HepG2 (cell line): ENCODE data around the gene CLCN1. TPM values are rescaled to one million over a fixed set of nuclear protein-coding genes. Genes with fewer than 3 reads are reported as not detected.

ENCODE experiments used
- ARNTL ChIP-seq: sonication (generic); formaldehyde crosslinking; IDR thresholded peaks from 2 replicates; pipeline ENCODE4 v1.4.0; 2020; ENCODE audit warnings: mild to moderate bottlenecking, missing genetic modification reagents
- ATF5 ChIP-seq: sonication (generic); formaldehyde crosslinking; IDR thresholded peaks from 2 replicates; pipeline ENCODE4 v1.4.0; 2020; ENCODE audit warnings: mild to moderate bottlenecking, low read depth, missing genetic modification reagents
- FOXO1 ChIP-seq: sonication (generic); formaldehyde crosslinking; IDR thresholded peaks from 2 replicates; pipeline ENCODE4 v1.4.0; 2020; ENCODE audit warnings: missing genetic modification reagents
- FOXP4 ChIP-seq: sonication (generic); formaldehyde crosslinking; IDR thresholded peaks from 2 replicates; pipeline ENCODE4 v1.4.0; 2020; ENCODE audit warnings: missing genetic modification reagents
- GMEB1 ChIP-seq: sonication (generic); formaldehyde crosslinking; IDR thresholded peaks from 2 replicates; pipeline ENCODE4 v1.5.1; 2020; ENCODE audit warnings: missing genetic modification reagents, mild to moderate bottlenecking, borderline replicate concordance
- HDAC1 ChIP-seq: sonication (generic); formaldehyde crosslinking; IDR thresholded peaks from 2 replicates; pipeline ENCODE4 v1.5.1; 2020; ENCODE audit warnings: mild to moderate bottlenecking, missing genetic modification reagents
- HNF4A ChIP-seq: sonication (generic); formaldehyde crosslinking; IDR thresholded peaks from 2 replicates; pipeline ENCODE4 v1.4.0; 2020; ENCODE audit warnings: missing genetic modification reagents
- KLF13 ChIP-seq: sonication (generic); formaldehyde crosslinking; IDR thresholded peaks from 2 replicates; pipeline ENCODE4 v1.4.0; 2020; ENCODE audit warnings: mild to moderate bottlenecking, missing genetic modification reagents
- MZF1 ChIP-seq: sonication (generic); formaldehyde crosslinking; IDR thresholded peaks from 2 replicates; pipeline ENCODE4 v1.8.1; 2023; ENCODE audit warnings: mild to moderate bottlenecking, missing genetic modification reagents, borderline replicate concordance
- PCBP1 ChIP-seq: fragments of 200-400 bp; formaldehyde crosslinking; IDR thresholded peaks from 2 replicates; pipeline ENCODE4 v1.6.1; 2017; ENCODE audit warnings: mild to moderate bottlenecking, low read depth, low read length, borderline replicate concordance
- TMF1 ChIP-seq: sonication (generic); formaldehyde crosslinking; IDR thresholded peaks from 2 replicates; pipeline ENCODE4 v1.8.1; 2022; ENCODE audit warnings: low read depth, missing genetic modification reagents
- YEATS2 ChIP-seq: sonication (generic); formaldehyde crosslinking; IDR thresholded peaks from 2 replicates; pipeline ENCODE4 v1.4.0; 2020; ENCODE audit warnings: missing genetic modification reagents, borderline replicate concordance
- ZNF280B ChIP-seq: sonication (generic); formaldehyde crosslinking; IDR thresholded peaks from 2 replicates; pipeline ENCODE4 v1.5.0; 2020; ENCODE audit warnings: missing genetic modification reagents, mild to moderate bottlenecking, borderline replicate concordance
- ZNF281 ChIP-seq: sonication (generic); formaldehyde crosslinking; IDR thresholded peaks from 2 replicates; pipeline ENCODE4 v1.4.0; 2020; ENCODE audit warnings: missing genetic modification reagents, borderline replicate concordance
- ZNF546 ChIP-seq: sonication (generic); formaldehyde crosslinking; conservative IDR thresholded peaks from 2 replicates; pipeline ENCODE4 v1.8.1; 2023; ENCODE audit warnings: mild to moderate bottlenecking, missing genetic modification reagents
- ZNF598 ChIP-seq: sonication (generic); formaldehyde crosslinking; IDR thresholded peaks from 2 replicates; pipeline ENCODE4 v1.5.1; 2020; ENCODE audit warnings: mild to moderate bottlenecking, missing genetic modification reagents, borderline replicate concordance
- ZNF703 ChIP-seq: sonication (generic); formaldehyde crosslinking; IDR thresholded peaks from 2 replicates; pipeline ENCODE4 v1.5.1; 2020; ENCODE audit warnings: missing genetic modification reagents, mild to moderate bottlenecking, moderate library complexity, borderline replicate concordance
- ZNF776 ChIP-seq: sonication (generic); formaldehyde crosslinking; IDR thresholded peaks from 2 replicates; pipeline ENCODE4 v1.4.0; 2020; ENCODE audit warnings: mild to moderate bottlenecking, missing genetic modification reagents
- ZNF850 ChIP-seq: sonication (generic); formaldehyde crosslinking; conservative IDR thresholded peaks from 2 replicates; pipeline ENCODE4 v1.9.0; 2021; ENCODE audit warnings: mild to moderate bottlenecking, missing genetic modification reagents
- polyA plus RNA-seq, 8 experiments: library from polyadenylated mRNA; depleted of rRNA in 3 of 8; stranded (reverse) in 7 of 8; unstranded in 1 of 8; fragments of >200 nt; fragmentation: Illumina TruSeq in 4 of 8; extraction: Trizol in 4 of 8; gene quantifications; 2 replicates each; pipeline versions ENCODE4 v1.2.1 to v1.2.3, GENCODE V29; 2011 to 2016; ENCODE audit warnings: low read depth in 4 of 8, missing spikeins in 1 of 8, mixed read lengths in 1 of 8; ENCODE audit not compliant: insufficient read depth in 1 of 8
- total RNA-seq, 5 experiments: library from RNA; depleted of rRNA; stranded (reverse); fragments of >200 nt; fragmentation: Illumina TruSeq; extraction: Trizol; gene quantifications; 2 replicates each; pipeline ENCODE4 v1.2.3, GENCODE V29; 2016; ENCODE audit warnings: low read depth in 1 of 5

The CLCN1 gene
- total and polyA plus RNA-seq, 2 of the 13 experiments (the other 11 are each of a cell fraction or from before 2014, with no cell fraction given) = 0.01 TPM; not detected in 1

- TF ChIP-seq YEATS2 (CRISPR knock-in tag) (peak; percentile 40; the same call in 1 of the 2 replicates), ARNTL (CRISPR knock-in tag) (no peak), GMEB1 (peak; percentile 77; the same call in 1 of the 2 replicates), MZF1 (no peak), TMF1 (CRISPR knock-in tag) (no peak), ZNF850 (no peak), KLF13 (CRISPR knock-in tag) (no peak), ZNF776 (CRISPR knock-in tag) (peak; percentile 87; the same call in 1 of the 2 replicates), FOXO1 (CRISPR knock-in tag) (no peak), ZNF546 (CRISPR knock-in tag) (no peak; the same call in 1 of the 2 replicates), HNF4A (CRISPR knock-in tag) (no peak), HDAC1 (peak; percentile 68), ZNF703 (CRISPR knock-in tag) (no peak), ZNF281 (CRISPR knock-in tag) (no peak), ZNF280B (peak; percentile 88), ATF5 (CRISPR knock-in tag) (no peak), FOXP4 (no peak), ZNF598 (CRISPR knock-in tag) (no peak; the same call in 1 of the 2 replicates), PCBP1 (0 out of 2 replicates have a peak, but pooled peaks have one; percentile 46)
These were observed 27.7 kb upstream of the CLCN1 start, which contains the start of gene CASP2 (continued) for GRCh38 chr7:143287935-143288826.
